Measurements from ENCODE around the gene MAP1A. TPM values are rescaled to one million over a fixed set of nuclear protein-coding genes. Genes with fewer than 3 reads are reported as not detected.
A peak's percentile ranks its signal among the peaks of the same experiment; 100 is the strongest.

Gene MAP1A
- total and polyA plus RNA-seq, 2 of the 13 experiments (the other 11 are each of a cell fraction or from before 2014, with no cell fraction given) = 0.01 to 0.07 TPM

GRCh38 chr15:43510200-43511011 lies 7.0 kb upstream of the MAP1A start (continued):
- TF ChIP-seq ZNF670 (CRISPR knock-in tag; IDR thresholded peaks at IDR 0.05; ENCODE audit: borderline replicate concordance) (no peak), FOXO1 (CRISPR knock-in tag; IDR thresholded peaks at IDR 0.05) (no peak), MTF1 (CRISPR knock-in tag; IDR thresholded peaks at IDR 0.05) (no peak), ESRRA (CRISPR knock-in tag; IDR thresholded peaks at IDR 0.05; ENCODE audit: low read depth) (peak; percentile 58; the same call in 1 of the 2 replicates), SCMH1 (CRISPR knock-in tag; IDR thresholded peaks at IDR 0.05; ENCODE audit: borderline replicate concordance) (no peak), SNAI1 (CRISPR knock-in tag; IDR thresholded peaks at IDR 0.05; ENCODE audit: borderline replicate concordance) (no peak), ETV5 (CRISPR knock-in tag; IDR thresholded peaks at IDR 0.05; ENCODE audit: borderline replicate concordance) (no peak; the same call in 1 of the 2 replicates), GPN1 (CRISPR knock-in tag; IDR thresholded peaks at IDR 0.05; ENCODE audit: borderline replicate concordance) (no peak), MYNN (CRISPR knock-in tag; IDR thresholded peaks at IDR 0.05; ENCODE audit: low read depth) (peak; percentile 96), PRMT3 (CRISPR knock-in tag; IDR thresholded peaks at IDR 0.05; ENCODE audit: borderline replicate concordance, low read depth) (no peak), ATF2 (CRISPR knock-in tag; IDR thresholded peaks at IDR 0.05) (0 out of 2 replicates have a peak, but pooled peaks have one; percentile 42), MAFF (IDR thresholded peaks at IDR 0.05; ENCODE audit: low read depth, low read length) (no peak), ARID4A (CRISPR knock-in tag; IDR thresholded peaks at IDR 0.05; ENCODE audit: borderline replicate concordance) (peak; percentile 92), ZNF205 (CRISPR knock-in tag; IDR thresholded peaks at IDR 0.05) (no peak), ZBTB20 (CRISPR knock-in tag; IDR thresholded peaks at IDR 0.05; ENCODE audit: borderline replicate concordance, low read depth) (no peak), ZFP91 (CRISPR knock-in tag; IDR thresholded peaks at IDR 0.05; ENCODE audit: borderline replicate concordance) (peak; percentile 63; the same call in 1 of the 2 replicates), ZMYM4 (CRISPR knock-in tag; IDR thresholded peaks at IDR 0.05) (0 out of 2 replicates have a peak, but pooled peaks have one; percentile 29), ZNF34 (CRISPR knock-in tag; IDR thresholded peaks at IDR 0.05; ENCODE audit: borderline replicate concordance) (no peak), ZNF782 (CRISPR knock-in tag; IDR thresholded peaks at IDR 0.05; ENCODE audit: borderline replicate concordance) (no peak), HOXA7 (CRISPR knock-in tag; IDR thresholded peaks at IDR 0.05) (no peak)

All from HepG2 (cell line).